Stimulated activated CD8-positive, alpha-beta memory T cell treated with anti-CD3 and anti-CD28 coated beads, Interleukin-4, amount 100 ng/mL, for 1 hour (primary cell): ENCODE data around the gene ST3GAL4.

ENCODE experiments used
- DNase-seq, 2 donors: peaks; one replicate each; pipeline ENCODE4 v3.0.0-alpha.2; 2020; ENCODE audit warnings: low read depth in 2 of 2, low spot score in 1 of 2

The ST3GAL4 gene

DNA sequence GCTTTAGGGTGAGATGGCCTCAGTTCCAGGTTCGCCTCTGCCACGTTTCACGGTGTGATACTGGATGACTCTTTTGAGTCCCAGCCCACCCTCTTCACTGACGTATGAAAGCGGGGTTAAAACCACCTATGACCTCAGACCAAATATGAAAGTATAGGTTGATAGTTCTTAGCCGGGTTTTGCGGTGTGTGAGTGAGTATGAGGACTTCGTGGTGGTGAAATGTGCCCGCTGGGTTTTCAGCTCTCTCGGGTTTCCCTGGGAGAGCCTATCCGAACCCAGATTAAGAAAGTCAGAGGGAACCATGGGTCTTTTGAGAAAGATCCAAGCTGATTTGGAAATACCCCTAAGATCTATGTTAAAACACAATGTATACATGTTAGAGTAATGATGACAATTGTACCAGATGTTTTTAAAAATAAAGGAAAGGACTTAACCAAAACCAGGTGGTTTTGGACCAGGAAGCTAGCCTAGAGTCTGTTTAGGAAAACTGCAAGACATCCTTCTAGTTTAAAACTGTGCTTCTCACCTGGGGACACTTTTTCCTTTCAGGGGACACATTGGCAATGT is 25.8 kb upstream of the ST3GAL4 start:
- no peak for DNase-seq

DNA sequence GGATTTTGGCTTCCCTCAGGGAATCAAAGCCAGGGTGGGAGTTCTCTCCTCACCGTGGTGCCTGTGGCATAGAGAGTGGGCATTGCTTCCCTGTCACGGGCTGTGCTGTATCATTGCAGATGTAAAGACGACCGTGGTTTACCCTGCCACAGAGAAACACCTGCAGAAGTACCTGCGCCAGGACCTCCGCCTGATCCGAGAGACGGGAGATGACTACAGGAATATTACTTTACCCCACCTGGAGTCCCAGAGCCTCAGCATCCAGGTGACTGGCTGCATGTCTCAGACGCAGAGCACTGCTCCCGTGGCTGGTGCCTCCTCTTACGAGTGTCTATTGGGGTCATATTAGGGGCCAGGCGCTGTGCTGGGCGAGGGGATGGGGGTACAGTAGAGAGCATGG is 24.2 kb upstream of the ST3GAL4 start:
- no peak for DNase-seq

DNA sequence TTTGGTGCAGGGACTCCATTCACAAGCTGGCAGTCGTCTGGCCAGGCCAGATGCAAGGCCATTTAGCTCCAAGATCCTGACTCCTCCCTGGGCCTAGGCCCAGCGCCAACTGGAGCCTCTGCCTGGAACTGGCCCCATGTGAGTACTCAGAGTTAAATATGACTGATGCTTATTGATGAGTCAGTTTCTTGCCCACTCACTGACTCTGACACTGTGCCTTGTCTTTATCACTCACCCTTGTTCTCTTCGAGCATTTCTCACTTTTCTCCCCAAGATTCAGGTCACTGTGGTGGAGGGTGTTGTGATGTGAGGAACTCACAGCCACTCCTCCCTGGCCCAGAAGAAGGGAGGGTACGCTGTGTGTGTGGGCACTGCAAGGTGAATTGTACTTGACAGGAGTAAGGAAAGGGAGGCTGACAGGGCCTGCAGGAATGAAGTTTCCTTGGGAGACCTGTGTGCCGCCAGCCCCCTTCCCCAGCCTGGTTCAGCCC is 23.2 kb upstream of the ST3GAL4 start:
- no peak for DNase-seq

DNA sequence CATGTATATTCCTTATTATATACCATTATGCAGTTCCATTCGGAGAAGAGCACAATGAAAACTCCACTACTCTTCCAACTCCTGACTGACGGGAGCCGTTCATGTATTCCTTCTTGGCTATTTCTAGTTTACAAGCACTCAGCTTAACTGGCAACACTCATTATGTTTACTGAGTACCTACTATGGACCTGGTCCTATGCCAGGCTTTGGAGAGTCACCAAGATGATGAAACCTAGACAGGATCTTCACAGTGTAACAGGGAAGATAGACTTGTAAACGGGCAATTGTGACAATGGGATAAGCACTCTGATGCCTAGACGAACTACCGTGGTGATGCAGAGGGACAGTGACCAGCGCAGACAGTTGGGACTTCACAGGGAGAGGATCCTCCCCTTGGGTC is 22.3 kb upstream of the ST3GAL4 start:
- DNase-seq, result no peak

DNA sequence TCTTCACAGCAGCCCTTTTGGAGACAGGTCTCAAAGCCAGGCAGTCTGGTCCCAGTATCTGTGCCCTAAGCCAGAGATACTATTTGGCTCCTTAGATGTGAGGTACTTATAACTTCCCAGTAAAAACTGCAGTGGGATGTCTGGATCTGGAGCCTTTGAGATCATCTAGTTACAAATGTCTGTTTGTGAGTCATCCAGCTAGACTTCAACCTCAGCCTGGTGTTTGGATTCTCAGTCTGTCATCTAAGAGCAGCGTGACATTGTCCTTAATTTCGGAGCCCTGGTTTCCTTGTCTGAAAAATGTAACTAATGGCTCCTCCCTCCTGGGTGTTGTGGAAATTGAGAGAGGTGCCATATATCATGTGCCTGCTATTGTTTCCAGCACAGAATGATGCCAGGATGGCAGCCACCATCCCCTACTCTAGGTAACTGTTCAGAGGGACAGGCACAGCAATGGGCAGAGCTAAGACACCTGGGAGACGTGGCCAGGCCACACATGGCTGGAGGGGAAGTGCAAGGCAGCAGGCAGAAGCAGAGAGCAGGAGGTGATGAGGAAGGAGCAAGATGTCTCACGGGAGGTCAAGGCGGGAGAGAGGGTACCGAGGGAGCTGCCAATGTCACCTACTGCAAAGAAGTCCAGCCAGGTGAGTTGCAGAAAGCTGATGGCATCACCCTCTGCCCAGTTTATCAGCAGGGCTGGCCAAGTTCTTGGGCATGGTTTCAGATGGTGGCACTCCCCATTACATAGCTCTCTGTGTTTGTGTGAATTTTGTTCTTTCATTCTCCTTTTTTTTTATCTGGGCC is 20.6 kb upstream of the ST3GAL4 start:
- no peak for DNase-seq

DNA sequence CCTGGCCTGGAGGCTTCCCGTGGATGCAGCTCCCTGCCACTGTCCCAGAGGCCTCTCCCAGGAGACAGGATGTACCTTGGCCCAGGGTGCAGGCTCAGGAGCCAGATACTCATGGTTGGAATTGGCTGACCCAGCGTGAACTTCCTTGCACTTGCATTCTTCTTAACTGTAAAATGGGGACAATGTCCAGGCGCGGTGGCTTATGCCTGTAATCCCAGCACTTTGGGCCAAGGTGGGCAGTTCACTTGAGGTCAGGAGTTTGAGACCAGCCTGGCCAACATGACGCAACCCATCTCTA is 20.1 kb upstream of the ST3GAL4 start:
- DNase-seq, result no peak

DNA sequence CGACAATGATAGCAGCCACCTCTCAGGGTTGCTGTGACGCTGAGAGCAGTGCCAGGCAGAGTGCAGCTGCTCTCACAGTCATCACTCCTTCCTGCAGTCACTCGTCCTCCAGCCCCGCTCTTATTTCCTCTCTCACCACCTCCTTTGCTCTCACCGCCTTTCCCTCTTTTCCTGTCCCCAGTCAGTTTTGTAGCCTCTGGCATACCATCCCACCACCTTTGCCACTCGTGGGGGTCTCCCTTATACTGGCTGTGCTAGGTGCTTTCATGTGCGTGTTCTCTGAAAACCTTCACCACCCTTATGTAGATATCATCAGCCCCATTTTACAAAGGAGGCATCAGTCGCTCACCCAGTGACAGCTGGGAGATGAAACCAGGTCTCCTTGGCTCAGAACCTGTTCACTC is 19.3 kb upstream of the ST3GAL4 start:
- no peak for DNase-seq

DNA sequence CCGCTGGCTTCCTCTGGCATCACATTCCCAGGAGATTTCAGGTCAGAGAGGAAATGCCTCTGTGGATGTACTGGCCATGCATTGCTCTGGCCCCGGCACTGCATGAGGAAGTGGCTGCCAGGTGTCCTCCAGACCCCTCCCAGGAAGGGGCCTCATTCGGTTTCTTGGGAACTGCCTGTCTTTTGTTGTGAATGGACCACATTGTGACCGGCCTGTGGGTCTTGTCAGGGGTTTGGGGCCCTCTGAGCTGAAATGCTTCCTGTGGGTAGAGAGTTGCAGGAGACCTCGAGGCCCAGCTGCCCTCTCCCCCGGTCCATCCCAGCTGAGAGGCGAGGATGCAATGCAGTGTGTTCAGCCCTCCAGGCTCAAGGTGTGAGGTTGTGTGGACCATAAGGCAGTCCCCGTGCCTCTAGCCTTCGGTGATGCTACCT is 18.8 kb upstream of the ST3GAL4 start:
- DNase-seq, result no peak

DNA sequence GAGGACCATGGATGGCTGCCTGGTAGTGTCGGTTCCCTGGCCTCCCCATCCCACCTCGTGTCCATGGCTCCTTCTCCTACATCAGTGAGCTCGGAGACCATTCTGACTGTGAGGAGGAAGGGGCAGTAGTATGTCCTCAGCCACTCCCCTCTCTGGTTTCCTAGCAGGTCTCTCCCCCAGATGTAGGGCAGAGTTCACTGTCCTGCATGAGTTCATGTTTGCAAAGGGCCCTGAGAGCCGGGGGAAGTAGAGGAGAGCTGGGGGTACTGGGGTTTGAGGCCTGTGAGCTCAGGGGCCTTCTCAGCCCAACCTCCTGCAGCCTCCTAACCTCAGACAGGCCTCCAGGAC is 18.4 kb upstream of the ST3GAL4 start:
- no peak for DNase-seq

DNA sequence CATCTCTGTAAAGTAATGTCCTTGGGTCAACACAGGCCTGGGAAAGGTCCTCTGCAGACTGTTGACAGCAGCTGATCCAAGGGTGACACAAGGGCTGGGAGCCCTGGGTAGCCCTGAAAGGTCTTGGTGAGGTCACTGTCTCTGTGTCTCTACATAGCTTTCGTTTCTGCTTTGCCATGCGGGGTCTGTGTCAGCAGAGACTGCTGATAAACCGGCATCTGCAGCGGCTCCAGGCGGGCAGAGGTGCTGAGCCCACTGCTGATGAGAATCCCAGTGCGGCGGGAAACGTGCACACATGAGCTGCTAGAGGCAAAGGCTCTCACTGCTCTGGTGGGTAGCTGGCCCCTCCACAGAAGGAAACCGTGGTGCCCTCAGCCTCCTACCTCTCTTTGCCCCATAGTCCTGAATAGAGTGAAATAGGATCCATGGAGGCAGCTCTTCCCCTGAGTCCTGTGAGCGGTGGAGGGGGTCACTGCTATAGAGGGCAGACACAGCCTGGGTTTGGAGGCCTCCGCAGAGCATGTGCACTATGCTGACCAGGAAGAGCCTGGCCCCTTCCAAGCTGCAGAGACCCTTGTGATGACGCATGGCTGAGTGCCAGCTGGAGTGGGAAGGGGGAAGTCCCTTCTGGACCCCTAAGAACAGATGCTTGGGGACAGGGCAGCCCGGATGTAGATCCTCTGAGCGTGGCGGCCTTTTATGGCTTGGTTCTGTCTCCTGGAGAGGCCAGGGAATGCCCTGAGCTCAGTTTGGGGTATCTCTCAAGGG is 17.8 kb upstream of the ST3GAL4 start:
- DNase-seq, result no peak

DNA sequence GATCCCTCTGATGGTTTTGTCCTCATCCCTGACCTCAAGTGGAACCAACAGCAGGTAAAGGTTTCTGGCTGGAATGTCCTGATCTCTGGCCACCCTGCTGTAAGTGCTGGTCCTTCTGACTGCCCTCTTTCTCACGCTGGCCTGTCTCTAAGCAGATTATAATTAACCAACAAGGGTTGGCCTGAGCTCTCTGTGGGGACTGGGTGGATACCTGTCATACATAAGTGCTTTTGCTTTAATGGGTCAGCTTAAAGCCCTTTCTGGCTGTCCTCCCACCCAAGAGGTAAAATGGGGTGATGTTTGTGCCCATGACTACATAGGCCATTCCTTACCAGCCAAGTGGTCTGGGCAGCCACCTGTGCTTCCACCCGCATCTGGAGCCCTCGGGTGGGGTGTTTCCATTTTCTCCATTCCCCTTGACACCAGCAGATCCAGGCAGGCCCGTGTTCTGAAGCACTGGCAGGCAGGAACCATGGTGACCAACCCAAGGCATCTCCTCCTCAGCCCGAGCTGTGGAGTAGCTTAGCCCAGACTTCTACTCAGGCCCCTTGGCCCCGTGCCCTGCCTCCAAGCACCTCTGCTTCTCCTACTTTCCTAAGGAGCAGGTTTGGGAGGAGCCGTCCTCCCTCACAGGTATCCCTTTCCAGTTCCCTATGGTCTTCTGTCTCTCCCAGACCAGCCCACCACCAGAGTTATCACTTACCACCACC is 17.0 kb upstream of the ST3GAL4 start:
- no peak for DNase-seq

DNA sequence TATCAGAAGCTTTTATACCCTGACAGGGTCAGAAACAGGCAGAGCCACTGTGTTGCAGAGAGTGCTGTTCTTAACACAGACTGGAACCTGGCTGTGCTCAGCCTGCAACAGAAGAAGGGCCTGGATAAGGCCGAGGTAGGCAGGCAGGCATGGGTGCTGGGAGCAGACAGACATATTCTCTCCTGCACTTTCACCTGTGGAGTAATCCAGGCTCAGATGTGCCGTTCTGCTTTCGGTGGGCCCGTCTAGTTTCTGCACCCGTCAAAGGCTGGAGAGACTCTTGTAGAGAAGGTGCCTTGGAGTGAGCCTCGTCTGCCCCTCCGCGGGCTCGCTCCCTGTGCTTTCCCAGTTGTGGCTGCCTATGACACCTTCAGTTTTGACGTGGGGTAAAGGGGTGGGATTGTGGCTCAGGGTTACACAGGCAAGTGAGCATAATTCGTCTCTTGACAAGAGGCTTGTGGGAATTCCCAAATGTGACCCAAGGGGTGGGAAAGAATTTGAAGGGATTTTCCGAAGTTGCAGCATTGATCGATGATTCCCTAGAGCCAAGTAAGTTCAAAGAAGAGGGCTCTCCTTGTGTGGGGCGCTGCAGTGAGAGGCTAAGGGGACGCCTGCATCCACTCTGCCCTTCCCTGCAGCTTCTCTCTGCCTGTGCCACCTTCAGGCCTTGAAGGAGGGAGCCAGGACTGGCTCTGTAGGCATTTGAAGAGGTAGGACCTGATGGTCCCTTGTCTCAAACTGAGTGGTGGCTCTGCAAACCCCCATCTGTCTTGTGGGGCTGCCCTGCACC is 16.2 kb upstream of the ST3GAL4 start:
- no peak for DNase-seq

DNA sequence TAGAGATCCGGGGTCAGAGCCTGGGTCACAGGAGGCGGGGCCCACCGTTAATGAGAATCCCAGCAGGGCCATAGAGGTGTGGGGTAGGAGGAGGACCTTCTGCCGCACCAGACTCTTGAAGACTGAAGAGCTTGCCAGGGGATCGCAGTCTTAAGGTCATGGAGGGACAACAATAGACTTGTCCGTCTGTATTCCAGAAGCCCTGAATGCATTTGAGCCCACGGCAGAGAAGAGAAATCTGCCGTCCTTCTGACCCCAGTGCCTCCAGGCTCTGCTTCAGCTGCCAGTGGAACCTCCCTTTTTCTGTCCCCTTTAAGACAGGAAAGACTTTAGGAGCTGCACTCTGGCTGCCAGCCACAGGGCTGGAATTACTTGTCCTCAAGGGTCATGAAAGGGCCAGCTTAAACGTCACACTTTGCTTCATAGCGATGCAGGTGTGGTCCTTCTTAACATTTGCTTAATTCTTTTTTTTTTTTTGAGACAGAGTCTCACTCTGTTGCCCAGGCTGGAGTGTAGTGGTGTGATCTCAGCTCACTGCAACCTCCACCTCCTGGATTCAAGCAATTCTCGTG is 15.5 kb upstream of the ST3GAL4 start:
- DNase-seq, result no peak

DNA sequence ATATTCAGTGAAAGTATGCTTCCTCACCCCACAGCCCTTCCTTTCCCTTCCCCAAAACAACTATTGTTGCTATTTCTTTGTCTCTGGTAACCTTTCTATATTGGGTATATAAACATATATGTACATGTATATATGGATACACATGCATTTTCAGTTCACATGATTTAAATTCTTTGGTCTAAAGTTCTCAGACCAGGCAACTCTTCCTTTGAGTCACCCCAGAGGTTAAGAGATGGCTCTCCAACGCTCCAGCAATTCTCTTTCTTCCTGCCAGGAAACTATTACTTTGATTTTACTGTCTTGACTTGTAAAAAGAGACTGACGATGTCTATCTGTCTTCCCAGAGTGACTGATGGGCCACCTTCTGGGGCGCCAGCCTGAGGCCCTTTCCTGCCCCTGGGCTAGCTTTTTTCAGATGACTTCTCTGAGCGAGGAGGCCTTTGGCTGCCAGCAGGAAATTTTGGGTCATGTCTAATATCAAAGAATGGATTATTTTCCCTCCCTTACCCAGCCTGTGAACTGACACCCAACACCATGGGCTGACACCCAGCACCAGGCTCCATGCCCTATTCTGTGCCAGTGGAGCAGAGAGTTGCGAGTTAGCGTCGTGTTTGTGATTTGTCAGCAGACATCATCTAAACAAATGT is 14.4 kb upstream of the ST3GAL4 start:
- no peak for DNase-seq

DNA sequence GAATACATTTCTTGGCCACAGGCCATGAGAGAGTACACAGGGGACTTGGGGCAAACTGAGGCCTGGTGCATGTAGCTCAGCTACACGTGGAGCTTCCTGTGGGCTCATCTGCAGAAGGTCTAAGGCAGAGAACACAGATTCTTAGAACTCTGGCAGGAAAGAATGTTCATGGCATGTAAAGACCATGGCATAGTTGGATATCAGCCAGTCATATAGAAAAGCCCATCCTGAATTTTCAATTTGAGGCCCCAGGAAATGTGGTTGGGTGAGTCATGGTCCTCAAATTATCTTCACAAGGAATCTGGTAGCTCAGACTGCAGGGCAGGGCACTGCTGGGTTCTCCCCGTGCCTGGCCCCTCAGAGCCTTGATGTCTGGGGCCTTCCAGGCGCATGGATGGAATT is 13.7 kb upstream of the ST3GAL4 start:
- no peak for DNase-seq

DNA sequence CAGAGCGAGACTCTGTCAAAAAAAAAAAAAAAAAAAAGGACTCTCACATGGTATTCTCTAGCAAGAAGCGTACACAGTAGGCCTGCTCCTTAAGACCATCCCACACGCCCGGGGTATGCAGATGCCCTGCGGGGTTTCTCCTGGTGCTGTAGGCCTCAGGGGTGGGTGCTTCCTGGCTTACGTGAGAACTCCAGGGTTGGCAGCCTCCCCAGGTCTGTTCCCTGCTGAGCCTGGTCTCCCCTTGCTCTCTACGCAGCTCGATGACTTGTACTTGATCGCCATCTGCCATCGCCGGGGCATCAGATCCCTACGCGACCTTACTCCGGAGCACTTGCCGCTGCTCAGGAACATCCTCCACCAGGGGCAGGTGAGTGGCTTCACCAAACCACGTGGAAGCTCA is 12.4 kb upstream of the ST3GAL4 start:
- DNase-seq, result no peak

DNA sequence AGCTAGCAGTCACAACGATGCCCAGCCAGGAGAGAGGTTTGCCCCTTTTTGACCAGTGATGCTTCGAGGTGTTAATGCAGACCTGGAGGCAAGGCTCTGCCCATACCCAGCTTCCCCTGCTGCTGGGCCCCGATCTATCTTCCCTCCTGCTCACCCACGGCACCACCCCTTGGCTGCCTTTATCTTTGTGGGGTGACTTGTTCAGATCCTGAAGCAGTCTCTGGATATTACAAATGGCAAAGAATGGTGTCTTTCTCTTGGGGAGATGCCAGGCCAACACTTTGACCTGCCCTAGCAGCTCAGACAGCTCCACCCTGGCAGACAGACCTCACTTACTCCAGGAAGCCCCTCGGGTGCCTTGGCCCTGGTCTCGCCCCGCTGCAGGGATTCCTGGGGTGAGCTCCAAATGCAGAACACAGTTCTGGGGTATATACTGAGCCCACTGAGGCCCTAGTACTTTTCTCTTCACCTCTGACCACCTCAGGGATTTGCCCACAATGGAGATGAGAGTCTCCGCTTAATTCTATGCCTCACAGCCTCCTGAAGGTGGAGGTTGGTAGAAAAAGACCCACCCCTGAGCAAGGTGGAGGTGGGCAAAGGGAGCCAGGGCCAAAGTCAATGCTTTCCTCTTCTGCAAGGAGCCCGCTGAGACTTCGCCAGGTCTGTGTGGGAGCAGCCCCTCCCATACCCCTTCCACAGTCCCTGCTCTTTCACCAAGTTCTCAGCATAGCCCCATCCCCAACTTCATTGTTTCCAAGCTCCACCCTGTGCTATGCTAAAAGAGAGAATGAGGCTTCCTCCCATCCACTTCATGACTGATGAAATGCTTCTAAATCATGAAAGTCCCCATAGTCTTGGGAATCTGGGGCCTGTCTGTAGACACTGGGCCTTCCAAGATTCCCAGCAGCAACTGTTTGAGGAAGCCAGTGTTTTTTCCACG is 11.1 kb upstream of the ST3GAL4 start:
- no peak for DNase-seq

DNA sequence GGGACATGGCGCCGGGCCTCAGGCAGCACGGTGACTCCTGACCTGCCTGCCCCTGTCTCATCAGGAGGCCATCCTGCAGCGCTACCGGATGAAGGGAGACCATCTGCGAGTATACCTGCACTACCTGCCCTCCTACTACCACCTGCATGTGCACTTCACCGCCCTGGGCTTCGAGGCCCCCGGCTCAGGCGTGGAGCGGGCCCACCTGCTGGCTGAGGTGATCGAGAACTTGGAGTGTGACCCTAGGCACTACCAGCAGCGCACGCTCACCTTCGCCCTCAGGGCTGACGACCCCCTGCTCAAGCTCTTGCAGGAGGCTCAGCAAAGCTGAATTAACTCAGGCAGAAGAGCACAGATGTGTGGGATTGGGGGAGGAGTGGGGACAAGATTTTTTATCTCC is 10.2 kb upstream of the ST3GAL4 start:
- no peak for DNase-seq
